Measurements from ENCODE around the gene ZNF587. TPM values are rescaled to one million over a fixed set of nuclear protein-coding genes. Genes with fewer than 3 reads are reported as not detected.
"Not testable (repeated sequence)": the region's sequence is repeated elsewhere in the genome, so short reads cannot be mapped to it uniquely, and the experiment has no call there.

Gene ZNF587
- total RNA-seq, 1 experiment from 2014 or later = 14.5 TPM

DNA sequence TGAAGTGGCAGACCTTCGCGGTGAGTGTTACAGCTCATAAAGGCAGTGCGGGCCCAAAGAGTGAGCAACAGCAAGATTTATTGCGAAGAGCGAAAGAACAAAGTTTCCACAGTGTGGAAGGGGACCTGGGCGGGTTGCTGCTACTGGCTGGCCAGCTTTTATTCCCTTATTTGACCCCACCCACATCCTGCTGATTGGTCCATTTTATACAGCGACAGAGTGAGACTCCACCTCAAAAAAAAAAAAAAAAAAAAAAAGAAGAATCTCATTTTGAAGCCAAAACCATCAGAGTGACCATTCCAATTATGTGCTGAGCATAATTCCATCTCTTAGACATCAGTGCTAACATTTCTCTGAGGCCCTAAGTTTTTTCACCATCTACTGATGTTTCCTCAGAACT is 33.0 kb upstream of the ZNF587 start:
- H3K36me3 ChIP-seq = peaks cover 2% of the 10 kb centered on the region; the same call in 1 of the 2 replicates
- no peak overlapping the region for H3K4me3 ChIP-seq
- H3K27ac ChIP-seq = no peak overlapping the region
- H3K27me3 ChIP-seq = no peaks in the 10 kb centered on the region
- H3K9me3 ChIP-seq (replicated peaks) = no peaks in the 10 kb centered on the region
- no peak for DNase-seq
- H3K4me1 ChIP-seq = no peaks in the 10 kb centered on the region

DNA sequence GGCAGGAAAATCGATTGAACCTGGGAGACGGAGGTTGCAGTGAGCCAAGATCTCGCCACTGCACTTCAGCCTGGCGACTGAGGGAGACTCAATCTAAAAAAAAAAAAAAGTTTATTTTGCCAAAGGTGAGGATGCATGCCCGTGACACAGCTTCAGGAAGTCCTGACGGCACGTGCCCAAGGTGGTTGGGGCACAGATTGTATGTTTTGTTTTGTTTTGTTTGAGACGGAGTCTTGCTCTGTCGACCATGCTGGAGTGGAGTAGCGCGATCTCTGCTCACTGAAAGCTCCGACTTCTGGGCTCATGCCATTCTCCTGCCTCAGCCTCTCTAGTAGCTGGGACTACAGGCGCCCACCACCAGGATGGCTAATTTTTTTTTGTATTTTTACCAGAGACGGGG is 31.7 kb upstream of the ZNF587 start:
- Histone ChIP-seq H3K4me3 (no peak overlapping the region), H3K36me3 (peaks cover 12% of the 10 kb centered on the region), H3K4me1 (no peaks in the 10 kb centered on the region), H3K27me3 (no peaks in the 10 kb centered on the region), H3K9me3 (replicated peaks) (no peaks in the 10 kb centered on the region), H3K27ac (no peak overlapping the region)
- no peak for DNase-seq

DNA sequence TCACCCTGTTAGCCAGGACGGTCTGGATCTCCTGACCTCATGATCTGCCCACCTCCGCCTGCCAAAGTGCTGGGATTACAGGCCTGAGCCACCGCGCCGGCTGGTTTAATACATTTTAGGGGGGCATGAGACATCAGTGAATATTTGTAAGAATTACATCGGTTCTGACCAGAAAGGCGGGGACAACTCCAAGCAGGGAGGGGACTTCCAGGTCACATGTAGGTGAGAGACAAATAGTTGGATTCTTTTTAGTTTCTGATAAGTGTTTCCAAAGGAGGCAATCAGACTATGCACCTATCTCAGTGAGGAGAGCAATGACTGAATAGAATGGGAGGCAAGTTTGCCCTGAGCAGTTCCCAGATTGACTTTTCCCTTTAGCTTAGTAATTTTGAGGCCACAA is 31.3 kb upstream of the ZNF587 start:
- Histone ChIP-seq H3K4me3 (peak overlapping the region; percentile 97; the same call in 1 of the 2 replicates), H3K27ac (no peak overlapping the region), H3K9me3 (replicated peaks) (no peaks in the 10 kb centered on the region), H3K36me3 (peaks cover 12% of the 10 kb centered on the region), H3K27me3 (no peaks in the 10 kb centered on the region), H3K4me1 (no peaks in the 10 kb centered on the region)
- DNase-seq = no peak

DNA sequence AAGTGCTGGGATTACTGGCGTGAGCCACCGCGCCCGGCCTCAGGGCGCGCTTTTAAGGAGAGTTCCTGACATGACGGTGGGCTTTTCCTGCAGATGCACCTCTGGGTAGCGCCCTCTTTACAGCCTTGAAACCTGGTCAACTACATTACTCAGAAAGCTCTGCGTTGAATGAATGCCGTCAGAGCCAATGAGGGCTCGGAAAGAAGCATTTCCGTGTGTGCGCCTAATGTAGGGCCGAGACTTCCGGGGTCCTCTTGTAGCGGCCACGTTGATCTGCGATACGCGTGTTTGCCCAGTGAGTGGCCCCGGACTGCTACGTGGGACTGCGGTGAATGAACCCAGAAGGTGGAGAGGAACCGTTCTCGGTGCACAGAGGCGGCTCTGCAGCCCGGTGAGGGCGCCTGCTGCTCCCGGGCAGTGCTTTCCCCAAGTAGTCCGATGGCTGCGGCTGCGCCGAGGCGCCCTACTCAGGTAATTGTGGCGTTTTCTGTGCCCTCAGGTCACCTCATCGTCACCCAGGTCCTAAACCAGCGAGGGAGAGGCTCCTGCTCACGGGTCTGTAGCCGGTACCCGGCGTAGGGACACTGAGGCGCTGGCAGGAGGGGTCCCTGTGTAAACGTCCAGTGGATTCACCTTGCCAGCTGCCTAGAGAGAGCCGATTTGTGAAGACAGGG is 30.0 kb upstream of the ZNF587 start:
- peak; percentile 85 to 94 for DNase-seq
- no peaks in the 10 kb centered on the region for H3K4me1 ChIP-seq
- H3K36me3 ChIP-seq = peaks cover 14% of the 10 kb centered on the region
- H3K4me3 ChIP-seq = peak overlapping the region; percentile 97
- H3K27ac ChIP-seq = peak overlapping the region; percentile 78
- H3K27me3 ChIP-seq = no peaks in the 10 kb centered on the region
- H3K9me3 ChIP-seq (replicated peaks) = no peaks in the 10 kb centered on the region

DNA sequence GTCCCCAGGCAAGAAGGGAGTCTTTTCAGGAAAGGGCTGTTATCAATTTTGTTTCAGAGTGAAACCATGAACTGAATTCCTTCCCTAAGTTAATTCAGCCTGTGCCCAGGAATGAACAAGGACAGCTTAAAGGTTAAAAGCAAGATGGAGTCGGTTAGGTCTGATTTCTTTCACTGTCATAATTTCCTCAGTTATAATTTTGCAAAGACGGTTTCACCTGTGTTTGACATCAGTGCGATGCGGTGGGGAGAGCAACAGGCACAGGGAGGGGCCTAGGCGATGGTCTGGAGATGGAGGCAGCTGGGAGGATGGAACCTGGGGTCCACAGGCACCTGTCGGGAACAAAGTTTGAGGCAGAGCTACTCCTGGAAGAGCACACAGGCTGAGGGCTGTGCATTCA is 29.1 kb upstream of the ZNF587 start:
- no peak for DNase-seq
- H3K27me3 ChIP-seq = no peaks in the 10 kb centered on the region
- H3K4me3 ChIP-seq = peak overlapping the region; percentile 97
- H3K9me3 ChIP-seq (replicated peaks) = no peaks in the 10 kb centered on the region
- no peak overlapping the region for H3K27ac ChIP-seq
- peaks cover 17% of the 10 kb centered on the region for H3K36me3 ChIP-seq
- H3K4me1 ChIP-seq = no peaks in the 10 kb centered on the region

DNA sequence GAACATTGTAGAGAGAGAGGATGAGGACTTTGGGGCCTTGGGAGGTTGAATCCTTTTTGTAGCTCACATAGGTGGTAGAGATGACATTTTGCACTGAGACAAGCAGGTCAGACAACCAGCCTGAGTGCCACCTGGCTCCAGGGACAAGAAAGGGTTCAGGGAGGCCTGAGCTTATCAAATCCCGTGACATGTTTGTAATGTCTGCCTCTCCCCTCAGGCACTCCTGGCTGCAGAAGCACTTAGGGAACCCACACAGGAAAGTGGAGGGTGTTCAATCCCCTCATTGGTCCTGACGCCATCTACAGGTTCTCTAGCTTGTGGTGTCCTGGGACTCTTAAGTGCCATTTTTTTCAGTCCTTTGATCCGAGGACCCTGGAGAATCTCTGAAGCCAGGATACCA is 28.6 kb upstream of the ZNF587 start:
- H3K9me3 ChIP-seq (replicated peaks); DNase-seq; H3K27me3 ChIP-seq; H3K27ac ChIP-seq; H3K4me1 ChIP-seq; H3K4me3 ChIP-seq: not testable (repeated sequence)
- H3K36me3 ChIP-seq = peaks cover 20% of the 10 kb centered on the region

DNA sequence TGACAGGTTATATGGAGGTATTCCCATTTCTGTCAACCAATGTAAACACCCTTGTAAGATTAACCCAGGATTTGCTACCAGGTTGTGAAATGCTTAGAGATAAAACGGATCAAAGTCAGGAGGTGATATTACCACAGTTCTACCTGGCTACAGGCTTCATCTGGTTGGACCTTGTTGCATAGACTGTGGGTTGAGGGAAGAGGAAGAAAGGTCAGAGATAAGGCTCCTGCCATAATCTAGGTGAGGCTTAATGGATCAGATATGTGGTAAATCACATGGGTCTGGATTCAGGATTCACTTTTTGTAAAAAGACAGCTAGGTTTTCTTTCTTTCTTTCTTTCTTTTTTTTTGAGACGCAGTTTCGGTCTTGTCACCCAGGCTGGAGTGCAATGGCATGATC is 28.2 kb upstream of the ZNF587 start:
- DNase-seq; H3K9me3 ChIP-seq (replicated peaks); H3K27me3 ChIP-seq; H3K4me1 ChIP-seq; H3K27ac ChIP-seq; H3K4me3 ChIP-seq: not testable (repeated sequence)
- peaks cover 23% of the 10 kb centered on the region for H3K36me3 ChIP-seq

DNA sequence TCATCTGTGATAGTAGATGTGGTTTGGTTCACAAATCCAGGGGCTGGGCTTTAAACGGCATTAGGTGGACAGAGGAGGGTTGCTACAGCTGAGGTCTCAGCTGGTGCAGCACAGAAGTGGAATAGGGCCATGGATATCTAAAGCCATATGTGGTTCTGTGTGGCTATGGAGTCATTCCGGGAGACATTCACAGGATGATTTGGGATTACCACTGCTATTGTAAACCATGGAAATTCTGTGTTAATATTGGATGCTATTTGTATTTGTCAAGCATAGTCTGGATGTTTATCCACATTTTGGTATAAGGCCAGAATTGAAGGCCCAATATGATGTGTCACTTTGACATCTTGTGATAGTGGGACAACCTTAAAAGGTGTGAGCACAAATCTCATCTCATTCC is 26.5 kb upstream of the ZNF587 start:
- H3K27me3 ChIP-seq; H3K4me1 ChIP-seq; DNase-seq; H3K4me3 ChIP-seq; H3K9me3 ChIP-seq (replicated peaks); H3K27ac ChIP-seq: not testable (repeated sequence)
- peaks cover 32% of the 10 kb centered on the region for H3K36me3 ChIP-seq

DNA sequence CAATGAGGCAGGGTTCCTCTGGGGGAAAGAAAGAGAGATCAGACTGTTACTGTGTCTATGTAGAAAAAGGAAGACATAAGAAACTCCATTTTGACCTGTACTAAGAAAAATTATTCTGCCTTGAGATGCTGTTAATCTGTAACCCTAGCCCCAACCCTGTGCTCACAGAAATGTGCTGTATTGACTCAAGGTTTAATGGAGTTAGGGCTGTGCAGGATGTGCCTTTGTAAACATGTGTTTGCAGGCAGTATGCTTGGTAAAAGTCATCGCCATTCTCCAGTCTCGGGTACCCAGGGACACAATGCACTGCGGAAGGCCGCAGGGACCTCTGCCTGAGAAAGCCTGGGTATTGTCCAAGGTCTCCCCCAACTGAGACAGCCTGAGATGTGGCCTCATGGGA is 26.1 kb upstream of the ZNF587 start:
- not testable (repeated sequence) for H3K27me3 ChIP-seq; H3K27ac ChIP-seq; H3K4me3 ChIP-seq; H3K9me3 ChIP-seq (replicated peaks); DNase-seq; H3K4me1 ChIP-seq
- peaks cover 37% of the 10 kb centered on the region for H3K36me3 ChIP-seq

DNA sequence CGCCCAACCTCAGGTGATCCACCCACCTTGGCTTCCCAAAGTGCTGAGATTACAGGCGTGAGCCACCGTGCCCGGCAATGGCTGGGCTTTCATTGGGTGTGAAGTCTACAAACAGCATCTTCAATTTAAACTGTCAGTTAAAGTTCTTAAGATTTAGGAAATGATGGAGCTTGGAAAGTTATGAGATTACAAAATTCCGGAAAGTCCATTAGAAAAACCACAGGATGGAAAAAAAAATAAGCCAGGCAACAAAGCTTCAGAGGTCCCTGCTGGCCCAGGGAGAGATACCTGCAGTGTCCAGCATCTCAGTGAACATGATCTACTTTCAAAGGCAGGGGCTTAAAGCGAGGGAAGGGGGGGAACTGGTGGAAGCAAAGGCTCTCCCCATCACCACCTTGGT is 24.1 kb upstream of the ZNF587 start:
- no peak overlapping the region for H3K4me3 ChIP-seq
- DNase-seq = no peak
- no peaks in the 10 kb centered on the region for H3K27me3 ChIP-seq
- no peak overlapping the region for H3K27ac ChIP-seq
- H3K9me3 ChIP-seq (replicated peaks) = peaks cover 3% of the 10 kb centered on the region; the same call in 1 of the 2 replicates
- H3K4me1 ChIP-seq = no peaks in the 10 kb centered on the region
- H3K36me3 ChIP-seq = peaks cover 43% of the 10 kb centered on the region

DNA sequence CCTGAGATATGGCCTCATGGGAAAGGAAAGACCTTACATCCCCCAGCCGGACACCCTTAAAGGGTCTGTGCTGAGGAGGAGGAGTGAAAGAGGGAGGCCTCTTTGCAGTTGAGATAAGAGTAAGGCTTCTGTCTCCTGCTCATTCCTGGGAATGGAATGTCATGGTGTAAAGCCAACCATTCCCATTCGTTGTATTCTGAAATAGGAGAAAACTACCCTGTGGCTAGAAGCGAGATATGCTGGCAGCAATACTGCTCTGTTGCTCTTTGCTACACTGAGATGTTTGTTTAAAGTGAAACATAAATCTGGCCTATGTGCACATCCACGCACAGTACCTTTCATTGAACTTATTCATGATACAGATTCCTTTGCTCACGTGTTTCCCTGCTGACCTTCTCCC is 20.3 kb upstream of the ZNF587 start:
- Histone ChIP-seq H3K27ac (no peak overlapping the region), H3K27me3 (no peaks in the 10 kb centered on the region), H3K4me3 (no peak overlapping the region), H3K9me3 (replicated peaks) (peaks cover 3% of the 10 kb centered on the region; the same call in 1 of the 2 replicates), H3K4me1 (no peaks in the 10 kb centered on the region), H3K36me3 (peaks cover 32% of the 10 kb centered on the region)
- no peak for DNase-seq

DNA sequence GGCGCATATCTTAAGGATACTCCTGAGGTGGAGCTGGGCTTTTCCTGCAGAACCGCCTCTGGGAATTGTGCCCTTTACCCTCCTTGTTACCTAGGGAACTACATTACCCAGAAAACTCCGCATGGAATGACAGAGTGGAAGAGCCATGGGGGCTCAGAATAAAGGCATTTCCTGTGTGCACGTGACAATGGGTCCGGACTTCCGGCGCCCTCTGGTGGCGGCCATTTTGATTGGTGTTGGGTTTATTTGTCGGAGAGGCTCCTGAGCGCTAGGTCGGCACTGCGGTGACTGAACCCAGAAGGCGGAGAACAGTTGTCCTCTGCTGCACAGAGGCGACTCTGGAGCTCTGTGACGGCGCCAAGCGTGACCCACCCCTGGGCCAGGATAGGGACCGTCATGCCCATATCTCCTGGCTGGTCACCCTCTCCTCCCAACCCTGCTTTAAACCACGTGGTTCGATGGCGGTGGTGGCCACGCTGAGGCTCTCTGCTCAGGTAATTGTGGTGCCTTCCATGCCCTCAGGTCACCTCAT is 19.5 kb upstream of the ZNF587 start, which contains the start of gene ZNF587B:
Gene ZNF587B, plus strand, starts transcription at position 229 of the 532 bp plus-strand sequence. Its CDS starts 230 bp downstream, at position 459.
- Histone ChIP-seq H3K27ac (no peak within 1 kb of the TSS), H3K9me3 (replicated peaks) (peaks cover 3% of the 10 kb centered on the region; the same call in 1 of the 2 replicates), H3K4me3 (no peak within 1 kb of the TSS), H3K36me3 (peaks cover 27% of the 10 kb centered on the region), H3K27me3 (no peaks in the 10 kb centered on the region), H3K4me1 (no peaks in the 10 kb centered on the region)
- DNase-seq = peak in 1 of 2 experiments; percentile 22

DNA sequence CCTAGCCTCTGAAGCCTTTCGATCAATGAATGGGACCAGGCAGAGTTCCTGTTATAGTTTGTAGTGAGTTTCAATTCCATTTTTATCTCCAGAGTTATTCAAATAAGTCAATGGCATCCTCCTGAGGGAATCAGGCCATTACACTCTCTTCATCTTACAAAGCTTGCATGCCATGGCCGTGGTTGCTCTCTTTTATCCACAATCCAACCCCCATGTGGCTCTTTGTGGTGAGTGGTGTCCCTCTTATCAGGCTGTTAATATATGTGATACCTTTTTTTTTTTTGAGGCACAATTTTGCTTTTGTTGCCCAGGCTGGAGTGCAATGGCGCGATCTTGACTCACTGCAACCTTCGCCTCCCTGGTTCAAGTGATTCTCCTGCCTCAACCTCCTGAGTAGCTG is 12.7 kb upstream of the ZNF587 start:
- DNase-seq; H3K4me3 ChIP-seq; H3K27ac ChIP-seq; H3K4me1 ChIP-seq; H3K27me3 ChIP-seq; H3K9me3 ChIP-seq (replicated peaks): not testable (repeated sequence)
- H3K36me3 ChIP-seq = peaks cover 15% of the 10 kb centered on the region

DNA sequence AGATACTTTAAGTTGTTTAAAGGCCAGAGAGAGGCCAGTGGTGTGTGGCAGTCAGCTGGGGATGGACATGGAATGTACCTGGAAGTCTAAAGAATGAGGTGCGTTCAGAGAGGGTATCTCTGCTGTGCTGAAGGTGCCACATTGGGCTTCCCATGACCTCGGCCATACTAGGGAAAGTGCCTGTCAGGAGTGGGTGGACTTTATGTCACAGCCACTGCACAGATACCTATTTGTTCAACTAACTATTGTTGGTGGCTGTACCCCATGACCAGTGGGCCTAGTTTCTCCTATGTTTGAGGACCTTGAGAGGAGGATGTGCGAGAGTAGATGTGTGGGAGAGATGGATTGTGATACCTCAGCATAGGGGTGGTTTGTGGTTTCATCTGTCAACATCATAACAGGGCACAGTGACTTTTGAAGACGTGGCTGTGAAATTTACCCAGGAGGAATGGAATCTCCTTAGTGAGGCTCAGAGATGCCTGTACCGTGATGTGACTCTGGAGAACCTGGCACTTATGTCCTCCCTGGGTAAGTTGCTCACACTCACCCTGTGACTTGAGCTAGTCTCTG is 11.0 kb upstream of the ZNF587 start:
- not testable (repeated sequence) for H3K4me1 ChIP-seq; H3K9me3 ChIP-seq (replicated peaks); DNase-seq; H3K4me3 ChIP-seq; H3K27me3 ChIP-seq; H3K27ac ChIP-seq
- H3K36me3 ChIP-seq = peaks cover 24% of the 10 kb centered on the region

DNA sequence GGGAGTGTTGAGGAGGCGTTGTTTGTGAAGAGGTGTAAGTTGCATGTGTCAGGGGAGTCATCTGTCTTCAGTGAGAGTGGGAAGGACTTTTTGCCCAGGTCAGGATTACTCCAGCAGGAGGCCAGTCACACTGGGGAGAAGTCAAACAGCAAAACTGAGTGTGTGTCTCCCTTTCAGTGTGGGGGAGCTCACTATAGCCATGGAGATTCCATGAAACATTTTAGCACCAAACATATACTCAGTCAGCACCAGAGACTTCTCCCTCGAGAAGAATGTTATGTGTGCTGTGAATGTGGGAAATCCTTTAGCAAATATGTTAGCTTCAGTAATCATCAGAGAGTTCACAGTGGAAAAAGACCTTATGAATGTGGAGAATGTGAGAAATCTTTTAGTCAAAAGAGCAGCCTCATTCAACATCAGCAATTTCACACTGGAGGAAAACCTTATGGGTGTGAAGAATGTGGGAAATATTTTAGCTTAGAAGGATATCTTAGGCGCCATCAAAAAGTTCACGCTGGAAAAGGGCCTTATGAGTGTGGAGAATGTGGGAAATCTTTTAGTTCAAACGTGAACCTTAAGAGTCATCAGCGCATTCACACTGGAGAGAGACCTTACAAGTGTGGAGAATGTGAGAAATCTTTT is 8.4 kb upstream of the ZNF587 start:
- Histone ChIP-seq H3K27ac (no peak overlapping the region), H3K27me3 (no peaks in the 10 kb centered on the region), H3K4me1 (no peaks in the 10 kb centered on the region), H3K36me3 (peaks cover 24% of the 10 kb centered on the region), H3K4me3 (no peak overlapping the region), H3K9me3 (replicated peaks) (no peaks in the 10 kb centered on the region)
- DNase-seq = no peak
